Measurements from ENCODE around the gene NMNAT3. TPM values are rescaled to one million over a fixed set of nuclear protein-coding genes. Genes with fewer than 3 reads are reported as not detected.

Gene NMNAT3
- polyA plus RNA-seq, 1 donor: 15.1 TPM

DNA sequence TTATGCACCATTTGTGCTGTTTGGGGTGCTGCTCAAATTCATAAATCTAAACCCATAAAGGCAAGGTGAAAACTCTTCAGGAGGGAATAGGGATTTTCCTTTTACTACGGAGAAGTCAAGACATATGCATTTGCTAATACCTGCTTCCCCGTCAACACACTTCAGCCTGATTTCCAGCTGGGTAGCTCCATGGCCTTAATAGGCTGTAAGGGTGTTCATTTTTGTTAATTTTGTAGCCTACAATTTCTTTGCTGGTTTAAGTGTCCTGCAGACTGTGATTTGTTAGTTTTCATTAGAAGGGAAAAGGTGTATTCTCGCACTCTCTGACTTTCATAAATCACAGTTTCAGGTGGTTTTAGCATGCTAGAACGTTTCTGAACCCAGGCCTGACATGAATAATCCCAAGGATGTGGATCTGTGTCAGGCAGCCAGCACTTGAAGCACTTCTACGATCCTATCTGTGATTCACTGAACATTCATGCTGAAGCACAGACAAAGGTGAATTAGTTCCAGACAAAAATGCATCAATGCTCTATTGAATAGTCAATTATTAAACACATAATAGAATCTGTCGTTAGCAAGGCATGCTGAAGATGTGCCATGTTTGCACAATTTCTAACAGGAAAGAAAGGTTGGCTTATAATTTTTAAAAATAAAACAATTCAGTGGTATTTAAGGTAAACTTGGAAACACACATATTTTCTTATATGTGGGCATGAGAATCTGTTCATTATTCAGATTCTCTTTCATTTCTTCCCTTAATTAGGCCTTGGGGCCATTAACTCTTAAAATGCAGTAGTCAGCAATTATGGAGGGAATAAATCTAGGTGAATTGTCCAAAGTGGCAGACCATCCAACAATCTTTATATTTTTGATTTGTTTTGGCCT is 17.9 kb upstream of the NMNAT3 start:
- DNase-seq: no peak
- Histone ChIP-seq H3K4me3 (ENCODE audit: low read length) (no peak overlapping the region), H3K27me3 (ENCODE audit: control insufficient read depth, insufficient read depth, low read length) (no peaks in the 10 kb centered on the region), H3K9me3 (ENCODE audit: control insufficient read depth, low read depth, low read length) (no peaks in the 10 kb centered on the region), H3K27ac (ENCODE audit: low read length) (no peak overlapping the region), H3K36me3 (ENCODE audit: control insufficient read depth, insufficient read depth, low read length) (no peaks in the 10 kb centered on the region), H3K4me1 (ENCODE audit: control insufficient read depth, insufficient read depth, low read length) (no peaks in the 10 kb centered on the region)
- WGBS (ENCODE audit: insufficient coverage, low lambda C conversion rate): no CpG with 5 or more reads among the region's 6 CpGs

DNA sequence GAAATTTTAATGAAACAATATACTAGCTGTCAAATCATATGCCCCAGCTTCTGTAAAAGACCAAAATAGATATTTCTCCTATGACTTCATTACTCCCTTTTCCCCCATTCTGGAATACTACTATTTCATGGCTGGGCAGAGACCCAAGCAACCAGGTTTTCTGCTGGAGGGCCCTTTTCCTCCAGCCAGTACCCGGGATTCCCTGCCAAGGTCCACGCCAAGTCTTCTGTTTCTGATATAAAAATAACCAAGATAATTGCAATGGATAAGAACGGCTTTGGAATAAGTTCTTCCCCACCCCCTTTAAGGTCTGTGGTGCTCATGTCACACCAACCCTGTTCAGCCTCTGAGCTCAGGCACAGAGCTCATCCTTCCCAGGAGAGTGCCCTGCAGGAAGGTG is 17.2 kb upstream of the NMNAT3 start:
- WGBS (ENCODE audit: insufficient coverage, low lambda C conversion rate): 60% methylated on average over 1 of the region's 3 CpGs
- Histone ChIP-seq H3K36me3 (ENCODE audit: control insufficient read depth, insufficient read depth, low read length) (no peaks in the 10 kb centered on the region), H3K27me3 (ENCODE audit: control insufficient read depth, insufficient read depth, low read length) (no peaks in the 10 kb centered on the region), H3K4me1 (ENCODE audit: control insufficient read depth, insufficient read depth, low read length) (no peaks in the 10 kb centered on the region), H3K9me3 (ENCODE audit: control insufficient read depth, low read depth, low read length) (no peaks in the 10 kb centered on the region), H3K4me3 (ENCODE audit: low read length) (no peak overlapping the region), H3K27ac (ENCODE audit: low read length) (no peak overlapping the region)
- no peak for DNase-seq

DNA sequence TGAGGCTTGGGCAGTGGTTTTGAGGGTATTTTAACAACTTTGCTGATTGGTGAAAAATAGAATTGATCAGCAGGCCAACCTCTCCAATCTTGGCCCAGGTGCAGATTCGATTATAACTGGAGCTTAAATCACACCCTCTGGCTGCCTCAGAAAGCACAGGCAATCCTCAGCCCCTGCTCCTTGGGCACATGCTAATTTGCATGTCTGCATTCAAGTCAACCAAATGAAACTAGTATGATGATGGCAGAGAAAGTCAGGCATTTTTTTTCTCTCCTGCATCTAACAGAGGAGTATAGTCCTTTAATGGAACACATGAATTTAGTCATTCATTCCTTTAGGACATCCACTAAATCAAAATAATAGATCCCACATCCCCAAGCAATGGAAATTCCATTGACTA is 16.8 kb upstream of the NMNAT3 start:
- Histone ChIP-seq H3K27me3 (ENCODE audit: control insufficient read depth, insufficient read depth, low read length) (no peaks in the 10 kb centered on the region), H3K36me3 (ENCODE audit: control insufficient read depth, insufficient read depth, low read length) (no peaks in the 10 kb centered on the region), H3K27ac (ENCODE audit: low read length) (no peak overlapping the region), H3K4me3 (ENCODE audit: low read length) (no peak overlapping the region), H3K4me1 (ENCODE audit: control insufficient read depth, insufficient read depth, low read length) (no peaks in the 10 kb centered on the region), H3K9me3 (ENCODE audit: control insufficient read depth, low read depth, low read length) (no peaks in the 10 kb centered on the region)
- DNase-seq: no peak
- no CpG with 5 or more reads among the region's 1 CpG for WGBS (ENCODE audit: insufficient coverage, low lambda C conversion rate)

DNA sequence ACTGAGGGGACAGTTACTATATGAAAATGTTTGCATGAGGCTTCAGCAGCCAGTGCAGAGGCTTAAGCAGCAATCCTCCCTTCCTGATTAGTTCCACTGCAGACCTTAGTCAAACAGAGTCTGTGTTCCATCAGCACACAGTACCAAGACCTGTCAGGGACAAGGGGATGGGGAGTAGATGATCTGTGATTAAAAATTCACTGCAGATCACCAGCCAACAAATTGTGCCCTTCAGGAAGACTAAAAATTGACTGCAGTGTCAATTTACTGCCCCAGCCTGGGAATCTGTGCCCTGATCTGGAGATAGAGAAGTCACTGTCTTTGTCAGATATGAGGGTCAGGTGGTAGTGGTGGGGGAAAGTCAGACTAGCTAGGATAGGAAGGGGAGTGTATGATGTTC is 13.8 kb upstream of the NMNAT3 start:
- Histone ChIP-seq H3K27me3 (ENCODE audit: control insufficient read depth, insufficient read depth, low read length) (peaks cover 4% of the 10 kb centered on the region), H3K4me3 (ENCODE audit: low read length) (no peak overlapping the region), H3K27ac (ENCODE audit: low read length) (no peak overlapping the region), H3K4me1 (ENCODE audit: control insufficient read depth, insufficient read depth, low read length) (no peaks in the 10 kb centered on the region), H3K36me3 (ENCODE audit: control insufficient read depth, insufficient read depth, low read length) (no peaks in the 10 kb centered on the region), H3K9me3 (ENCODE audit: control insufficient read depth, low read depth, low read length) (no peaks in the 10 kb centered on the region)
- no peak for DNase-seq

DNA sequence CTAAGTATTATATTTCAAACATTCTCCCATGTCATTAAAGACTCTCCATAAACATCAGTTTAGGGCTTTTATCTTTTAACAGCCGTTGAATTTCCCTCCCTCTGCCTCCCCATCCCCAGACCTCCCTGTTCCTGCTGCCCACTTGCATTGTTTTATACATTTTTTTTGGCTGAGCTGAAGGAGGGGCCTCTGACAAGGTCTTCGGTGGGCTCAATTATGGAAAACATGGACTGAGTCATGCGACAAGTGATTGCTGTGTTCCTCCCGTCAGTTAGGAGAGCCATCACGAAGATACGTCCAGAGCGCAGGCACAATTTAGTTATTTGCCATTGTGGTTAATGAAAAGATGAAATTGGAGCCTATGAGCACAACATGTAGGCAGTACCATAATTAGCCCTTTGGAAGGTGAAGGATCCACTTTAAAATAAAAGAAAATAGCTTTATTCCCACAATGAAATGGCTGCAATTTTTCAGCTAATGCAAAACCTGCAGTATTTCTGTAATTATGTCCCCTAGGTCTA is 12.0 kb upstream of the NMNAT3 start:
- 0% methylated on average over 1 of the region's 7 CpGs for WGBS (ENCODE audit: insufficient coverage, low lambda C conversion rate)
- no peak overlapping the region for H3K4me3 ChIP-seq (ENCODE audit: low read length)

DNA sequence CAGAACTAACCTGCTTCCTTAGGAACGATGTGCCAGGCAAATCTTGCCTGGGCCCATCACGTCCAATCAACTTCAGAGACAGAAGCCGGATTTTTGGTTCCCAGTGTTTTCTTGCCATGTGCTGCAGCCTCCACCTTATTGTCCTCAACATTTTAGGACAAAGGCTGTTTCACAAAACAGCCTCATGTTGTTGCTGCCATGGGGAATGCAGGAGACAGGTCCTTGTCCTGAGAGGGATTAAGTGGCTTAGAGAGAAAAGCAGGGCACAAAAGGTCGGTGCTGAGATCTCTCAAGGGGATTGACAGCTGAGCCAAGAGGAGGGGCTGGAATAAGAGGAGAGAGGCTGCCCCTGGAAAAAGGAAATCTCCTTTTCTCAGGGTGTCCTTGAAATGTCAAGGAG is 11.3 kb upstream of the NMNAT3 start:
- no CpG with 5 or more reads among the region's 4 CpGs for WGBS (ENCODE audit: insufficient coverage, low lambda C conversion rate)
- H3K4me1 ChIP-seq (ENCODE audit: control insufficient read depth, insufficient read depth, low read length): no peaks in the 10 kb centered on the region
- DNase-seq: no peak
- no peaks in the 10 kb centered on the region for H3K36me3 ChIP-seq (ENCODE audit: control insufficient read depth, insufficient read depth, low read length)
- H3K9me3 ChIP-seq (ENCODE audit: control insufficient read depth, low read depth, low read length): no peaks in the 10 kb centered on the region
- no peak overlapping the region for H3K27ac ChIP-seq (ENCODE audit: low read length)
- no peak overlapping the region for H3K4me3 ChIP-seq (ENCODE audit: low read length)
- H3K27me3 ChIP-seq (ENCODE audit: control insufficient read depth, insufficient read depth, low read length): peaks cover 6% of the 10 kb centered on the region

More for the DNA sequence above, 12.0 kb upstream of the NMNAT3 start:
- H3K36me3 ChIP-seq (ENCODE audit: control insufficient read depth, insufficient read depth, low read length): no peaks in the 10 kb centered on the region
- H3K27ac ChIP-seq (ENCODE audit: low read length): no peak overlapping the region
- DNase-seq: no peak
- H3K4me1 ChIP-seq (ENCODE audit: control insufficient read depth, insufficient read depth, low read length): no peaks in the 10 kb centered on the region
- H3K27me3 ChIP-seq (ENCODE audit: control insufficient read depth, insufficient read depth, low read length): peaks cover 6% of the 10 kb centered on the region
- no peaks in the 10 kb centered on the region for H3K9me3 ChIP-seq (ENCODE audit: control insufficient read depth, low read depth, low read length)

DNA sequence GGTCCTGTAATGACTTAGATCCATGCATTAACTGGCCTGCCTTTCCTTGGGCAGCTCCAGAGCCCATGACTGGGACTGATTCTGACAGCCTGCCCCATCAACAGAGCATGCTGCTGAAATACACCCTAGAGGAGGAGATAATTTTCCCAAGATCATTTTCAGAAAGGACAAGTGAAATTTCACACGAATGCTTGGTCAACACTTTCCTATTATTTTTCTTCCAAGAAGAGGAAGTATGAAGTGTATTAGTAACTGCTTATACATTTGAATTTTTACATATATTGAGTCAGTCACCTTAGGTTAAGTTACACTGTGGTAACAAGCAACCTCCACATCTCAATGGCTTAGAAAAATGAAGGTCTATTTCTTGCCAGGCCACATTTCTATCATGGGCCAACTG is 9.7 kb upstream of the NMNAT3 start:
- Histone ChIP-seq H3K4me3 (ENCODE audit: low read length) (no peak overlapping the region), H3K4me1 (ENCODE audit: control insufficient read depth, insufficient read depth, low read length) (no peaks in the 10 kb centered on the region), H3K9me3 (ENCODE audit: control insufficient read depth, low read depth, low read length) (no peaks in the 10 kb centered on the region), H3K36me3 (ENCODE audit: control insufficient read depth, insufficient read depth, low read length) (no peaks in the 10 kb centered on the region), H3K27ac (ENCODE audit: low read length) (no peak overlapping the region), H3K27me3 (ENCODE audit: control insufficient read depth, insufficient read depth, low read length) (peaks cover 6% of the 10 kb centered on the region)
- WGBS (ENCODE audit: insufficient coverage, low lambda C conversion rate): no CpG with 5 or more reads among the region's 1 CpG
- no peak for DNase-seq

DNA sequence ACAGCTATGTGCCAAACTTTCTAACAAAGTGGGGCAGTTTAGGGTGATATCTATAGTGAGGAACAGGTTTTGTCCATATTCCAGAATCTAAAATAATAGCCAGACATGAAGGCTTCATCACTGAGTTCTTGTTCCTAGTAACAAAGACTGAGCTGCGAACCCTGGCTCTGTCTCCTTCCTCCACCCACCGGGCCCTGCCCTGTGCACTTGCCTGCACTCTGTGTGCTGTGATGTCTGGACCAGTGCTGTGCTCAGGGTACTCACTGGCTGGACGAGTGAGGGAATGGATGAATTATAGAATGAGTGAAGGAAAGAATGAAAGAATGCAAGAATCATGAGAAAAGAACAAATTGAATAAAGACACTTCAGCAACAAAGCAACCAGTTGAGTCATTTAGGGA is 8.9 kb upstream of the NMNAT3 start:
- Histone ChIP-seq H3K4me3 (ENCODE audit: low read length) (no peak overlapping the region), H3K27ac (ENCODE audit: low read length) (no peak overlapping the region), H3K4me1 (ENCODE audit: control insufficient read depth, insufficient read depth, low read length) (no peaks in the 10 kb centered on the region), H3K9me3 (ENCODE audit: control insufficient read depth, low read depth, low read length) (no peaks in the 10 kb centered on the region), H3K36me3 (ENCODE audit: control insufficient read depth, insufficient read depth, low read length) (no peaks in the 10 kb centered on the region), H3K27me3 (ENCODE audit: control insufficient read depth, insufficient read depth, low read length) (peaks cover 6% of the 10 kb centered on the region)
- WGBS (ENCODE audit: insufficient coverage, low lambda C conversion rate): 78% methylated on average over 1 of the region's 3 CpGs
- DNase-seq: no peak

DNA sequence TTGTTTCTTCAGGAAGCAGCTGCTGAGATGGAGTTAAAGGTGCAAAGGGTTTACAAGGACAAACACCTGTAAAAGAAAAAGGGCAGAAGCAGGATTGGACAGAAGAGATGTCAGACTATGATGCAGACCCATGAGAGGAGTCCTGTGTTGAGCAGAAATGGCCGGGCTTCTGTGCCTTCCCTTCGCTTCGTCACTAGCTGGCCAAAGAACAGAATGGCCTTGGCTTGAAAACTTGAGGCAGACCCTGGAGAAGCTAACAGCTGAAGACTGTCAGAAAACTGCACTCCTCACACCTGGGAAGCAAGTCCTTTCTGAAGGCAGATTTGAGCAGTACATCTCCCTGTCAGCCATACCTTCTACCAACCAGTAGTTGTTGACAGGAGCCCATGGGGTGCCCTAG is 8.4 kb upstream of the NMNAT3 start:
- Histone ChIP-seq H3K4me1 (ENCODE audit: control insufficient read depth, insufficient read depth, low read length) (no peaks in the 10 kb centered on the region), H3K27ac (ENCODE audit: low read length) (no peak overlapping the region), H3K27me3 (ENCODE audit: control insufficient read depth, insufficient read depth, low read length) (peaks cover 6% of the 10 kb centered on the region), H3K9me3 (ENCODE audit: control insufficient read depth, low read depth, low read length) (no peaks in the 10 kb centered on the region), H3K36me3 (ENCODE audit: control insufficient read depth, insufficient read depth, low read length) (no peaks in the 10 kb centered on the region), H3K4me3 (ENCODE audit: low read length) (no peak overlapping the region)
- DNase-seq: no peak
- no CpG with 5 or more reads among the region's 3 CpGs for WGBS (ENCODE audit: insufficient coverage, low lambda C conversion rate)

DNA sequence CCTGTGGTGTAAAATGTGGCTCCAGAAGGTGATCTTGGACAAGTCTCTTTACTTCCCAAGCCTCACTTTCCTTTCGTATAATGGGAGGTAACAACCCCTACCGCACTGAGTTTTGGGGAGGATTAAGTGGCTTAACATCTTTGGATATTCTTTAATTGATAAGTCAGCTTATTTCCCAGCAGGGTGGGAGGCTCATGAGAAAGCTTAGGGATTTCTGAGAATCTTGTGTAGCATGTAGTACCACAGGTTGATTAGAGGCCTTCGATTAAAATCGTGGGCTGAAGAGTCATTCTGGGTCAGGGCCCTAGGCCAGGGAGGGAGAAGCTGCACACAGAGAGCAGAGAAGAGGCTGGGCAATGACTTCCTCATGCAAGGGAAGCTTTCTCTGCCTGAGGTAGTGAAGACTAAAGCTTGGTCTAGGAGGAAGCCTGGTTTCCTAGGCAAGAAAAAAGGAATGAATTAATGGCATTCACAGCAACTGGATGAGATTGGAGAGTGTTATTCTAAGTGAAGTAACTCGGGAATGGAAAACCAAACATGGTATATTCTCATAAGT is 1.5 kb upstream of the NMNAT3 start:
- Histone ChIP-seq H3K9me3 (ENCODE audit: control insufficient read depth, low read depth, low read length) (no peaks in the 10 kb centered on the region), H3K27ac (ENCODE audit: low read length) (no peak overlapping the region), H3K4me1 (ENCODE audit: control insufficient read depth, insufficient read depth, low read length) (peaks cover 6% of the 10 kb centered on the region), H3K27me3 (ENCODE audit: control insufficient read depth, insufficient read depth, low read length) (peaks cover 2% of the 10 kb centered on the region), H3K4me3 (ENCODE audit: low read length) (no peak overlapping the region), H3K36me3 (ENCODE audit: control insufficient read depth, insufficient read depth, low read length) (no peaks in the 10 kb centered on the region)
- 100% methylated on average over 2 of the region's 5 CpGs for WGBS (ENCODE audit: insufficient coverage, low lambda C conversion rate)
- no peak for DNase-seq
